BLaER1 treated with 17β-estradiol and CSF1 and Interleukin-3, amounts not matched to agents 10 nM and 100 nM (cell line): ENCODE results near the gene SLC29A2.

ENCODE experiments used
- H3K27ac ChIP-seq, 11 experiments: shearing (Covaris generic); formaldehyde crosslinking; 2 replicates each; pipeline ENCODE4 v1.8.1; 2022
- H3K27me3 ChIP-seq, 11 experiments: shearing (Covaris generic); formaldehyde crosslinking; 2 replicates each; pipeline ENCODE4 v1.8.1; 2022
- H3K36me3 ChIP-seq, 11 experiments: shearing (Covaris generic); formaldehyde crosslinking; 2 replicates each; pipeline ENCODE4 v1.8.1; 2022
- H3K4me1 ChIP-seq, 10 experiments: shearing (Covaris generic); formaldehyde crosslinking; 2 replicates each; pipeline ENCODE4 v1.8.1; 2022
- H3K4me2 ChIP-seq, 11 experiments: shearing (Covaris generic); formaldehyde crosslinking; 2 replicates each; pipeline ENCODE4 v1.8.1; 2022
- H3K4me3 ChIP-seq, 10 experiments: shearing (Covaris generic); formaldehyde crosslinking; 2 replicates each; pipeline ENCODE4 v1.8.1; 2022
- H3K9ac ChIP-seq, 11 experiments: shearing (Covaris generic); formaldehyde crosslinking; 2 replicates each; pipeline ENCODE4 v1.8.1; 2022
- H3K9me3 ChIP-seq, 11 experiments: shearing (Covaris generic); formaldehyde crosslinking; replicated peaks in 1 of 11; 2 replicates each; pipeline ENCODE4 v1.8.1; 2022
- H4K20me1 ChIP-seq, 11 experiments: shearing (Covaris generic); formaldehyde crosslinking; 2 replicates each; pipeline ENCODE4 v1.8.1; 2022
- Cebpa-rat ChIP-seq, 11 experiments: shearing (Covaris generic); IDR thresholded peaks; 2 replicates each; pipeline ENCODE4 v1.8.1; 2022

The SLC29A2 gene

GRCh38 chr11:66414120-66414934 lies 42.8 kb upstream of the SLC29A2 start:
- H3K9ac ChIP-seq, result no peak overlapping the region
- H3K4me1 ChIP-seq, result peaks cover 8 to 18% (median 12%) of the 10 kb centered on the region in 10 experiments; a peak in 18 of 20 replicates

GRCh38 chr11:66413167-66413566 lies 41.6 kb upstream of the SLC29A2 start:
- H3K27ac ChIP-seq, result no peak overlapping the region
- H3K4me3 ChIP-seq, result no peak overlapping the region
- H3K9ac ChIP-seq, result no peak overlapping the region
- no peaks in the 10 kb centered on the region for H3K9me3 ChIP-seq
- peaks cover 4 to 15% (median 9%) of the 10 kb centered on the region in 10 experiments; a peak in 18 of 20 replicates for H3K4me1 ChIP-seq
- no peaks in the 10 kb centered on the region for H3K36me3 ChIP-seq
- peaks cover 0 to 63% (median 8%) of the 10 kb centered on the region in 11 experiments; a peak in 13 of 22 replicates for H4K20me1 ChIP-seq
- peaks cover 93 to 98% (median 97%) of the 10 kb centered on the region in 11 experiments for H3K27me3 ChIP-seq
- TF ChIP-seq Cebpa-rat (IDR thresholded peaks at IDR 0.05), result no peak
- no peak overlapping the region for H3K4me2 ChIP-seq

More at GRCh38 chr11:66414120-66414934, 42.8 kb upstream of the SLC29A2 start:
- Histone ChIP-seq H3K4me3 (no peak overlapping the region), H3K4me2 (no peak overlapping the region), H4K20me1 (peaks cover 0 to 70% (median 8%) of the 10 kb centered on the region in 11 experiments; a peak in 13 of 22 replicates), H3K27me3 (peaks cover 92 to 100% (median 100%) of the 10 kb centered on the region in 11 experiments), H3K27ac (no peak overlapping the region), H3K36me3 (no peaks in the 10 kb centered on the region), H3K9me3 (no peaks in the 10 kb centered on the region)
- no peak for TF ChIP-seq Cebpa-rat (IDR thresholded peaks at IDR 0.05)

- TF ChIP-seq Cebpa-rat (IDR thresholded peaks at IDR 0.05), result no peak
- Histone ChIP-seq H3K9ac (no peak overlapping the region), H3K4me3 (no peak overlapping the region), H3K9me3 (no peaks in the 10 kb centered on the region), H3K4me2 (no peak overlapping the region), H3K27me3 (peaks cover 86 to 88% (median 87%) of the 10 kb centered on the region in 11 experiments), H4K20me1 (peaks cover 0 to 56% (median 8%) of the 10 kb centered on the region in 11 experiments; a peak in 11 of 22 replicates), H3K4me1 (peaks cover 0 to 8% (median 2%) of the 10 kb centered on the region in 10 experiments; a peak in 7 of 20 replicates), H3K27ac (no peak overlapping the region), H3K36me3 (no peaks in the 10 kb centered on the region)
Observed at GRCh38 chr11:66412110-66412509, 40.5 kb upstream of the SLC29A2 start.

GRCh38 chr11:66411323-66411722 lies 39.8 kb upstream of the SLC29A2 start:
- no peaks in the 10 kb centered on the region for H3K9me3 ChIP-seq
- H3K27ac ChIP-seq, result no peak overlapping the region
- no peak overlapping the region for H3K4me3 ChIP-seq
- no peak overlapping the region for H3K4me2 ChIP-seq
- H3K27me3 ChIP-seq, result peaks cover 78 to 80% (median 79%) of the 10 kb centered on the region in 11 experiments
- no peaks in the 10 kb centered on the region for H3K36me3 ChIP-seq
- no peak for TF ChIP-seq Cebpa-rat (IDR thresholded peaks at IDR 0.05)
- peaks cover 0 to 56% (median 8%) of the 10 kb centered on the region in 11 experiments; a peak in 11 of 22 replicates for H4K20me1 ChIP-seq
- H3K4me1 ChIP-seq, result peaks cover 0 to 8% (median 2%) of the 10 kb centered on the region in 10 experiments; a peak in 7 of 20 replicates
- no peak overlapping the region for H3K9ac ChIP-seq

GRCh38 chr11:66410191-66410590 lies 38.6 kb upstream of the SLC29A2 start:
- no peak overlapping the region for H3K4me2 ChIP-seq
- no peaks in the 10 kb centered on the region for H3K9me3 ChIP-seq
- peaks cover 66 to 68% (median 68%) of the 10 kb centered on the region in 11 experiments for H3K27me3 ChIP-seq
- no peak overlapping the region for H3K4me3 ChIP-seq
- H3K27ac ChIP-seq, result no peak overlapping the region
- peaks cover 0 to 56% (median 8%) of the 10 kb centered on the region in 11 experiments; a peak in 11 of 22 replicates for H4K20me1 ChIP-seq
- H3K9ac ChIP-seq, result no peak overlapping the region
- no peak for TF ChIP-seq Cebpa-rat (IDR thresholded peaks at IDR 0.05)
- H3K4me1 ChIP-seq, result peaks cover 0 to 8% (median 2%) of the 10 kb centered on the region in 10 experiments; a peak in 7 of 20 replicates
- no peaks in the 10 kb centered on the region for H3K36me3 ChIP-seq

GRCh38 chr11:66409226-66409625 lies 37.7 kb upstream of the SLC29A2 start:
- Histone ChIP-seq H3K27ac (no peak overlapping the region), H3K9ac (no peak overlapping the region; a peak in 2 of 22 replicates), H4K20me1 (peaks cover 0 to 50% (median 8%) of the 10 kb centered on the region in 11 experiments; a peak in 11 of 22 replicates), H3K4me3 (peak overlapping the region in 5 of 10 experiments; percentile 57 to 73 (median 64); a peak in 6 of 20 replicates), H3K4me2 (peak overlapping the region in 10 of 11 experiments; percentile 90 to 100 (median 98); a peak in 20 of 22 replicates), H3K9me3 (no peaks in the 10 kb centered on the region), H3K27me3 (peaks cover 57 to 59% (median 58%) of the 10 kb centered on the region in 11 experiments), H3K4me1 (peaks cover 0 to 8% (median 2%) of the 10 kb centered on the region in 10 experiments; a peak in 7 of 20 replicates), H3K36me3 (no peaks in the 10 kb centered on the region)
- no peak for TF ChIP-seq Cebpa-rat (IDR thresholded peaks at IDR 0.05)

- Histone ChIP-seq H3K36me3 (no peaks in the 10 kb centered on the region), H4K20me1 (peaks cover 0 to 44% (median 7%) of the 10 kb centered on the region in 11 experiments; a peak in 11 of 22 replicates), H3K4me3 (peak overlapping the region; percentile 48 to 73 (median 60)), H3K4me1 (peaks cover 0 to 8% (median 2%) of the 10 kb centered on the region in 10 experiments; a peak in 7 of 20 replicates), H3K9ac (peak overlapping the region; percentile 21 to 71 (median 53); a peak in 16 of 22 replicates), H3K4me2 (peak overlapping the region; percentile 90 to 100 (median 99)), H3K9me3 (no peaks in the 10 kb centered on the region), H3K27ac (peak overlapping the region in 1 of 11 experiments; percentile 33; a peak in 1 of 22 replicates), H3K27me3 (peaks cover 51 to 53% (median 52%) of the 10 kb centered on the region in 11 experiments)
- TF ChIP-seq Cebpa-rat (IDR thresholded peaks at IDR 0.05), result no peak
Observed at GRCh38 chr11:66408488-66409214, 37.1 kb upstream of the SLC29A2 start.

- H3K27ac ChIP-seq, result no peak overlapping the region
- H3K9ac ChIP-seq, result peak overlapping the region in 2 of 11 experiments; percentile 27 to 31; a peak in 2 of 22 replicates
- no peak overlapping the region for H3K4me2 ChIP-seq
- H3K9me3 ChIP-seq, result no peaks in the 10 kb centered on the region
- peaks cover 0 to 8% (median 2%) of the 10 kb centered on the region in 10 experiments; a peak in 7 of 20 replicates for H3K4me1 ChIP-seq
- no peaks in the 10 kb centered on the region for H3K36me3 ChIP-seq
- TF ChIP-seq Cebpa-rat (IDR thresholded peaks at IDR 0.05), result no peak
- H4K20me1 ChIP-seq, result peaks cover 0 to 34% (median 5%) of the 10 kb centered on the region in 11 experiments; a peak in 8 of 22 replicates
- H3K4me3 ChIP-seq, result no peak overlapping the region
- H3K27me3 ChIP-seq, result peaks cover 41 to 43% (median 42%) of the 10 kb centered on the region in 11 experiments
Observed at GRCh38 chr11:66407651-66408050, 36.1 kb upstream of the SLC29A2 start.
